ENCODE results near the gene RNF217. TPM values are rescaled to one million over a fixed set of nuclear protein-coding genes. Genes with fewer than 3 reads are reported as not detected.
"Not testable (repeated sequence)": the region's sequence is repeated elsewhere in the genome, so short reads cannot be mapped to it uniquely, and the experiment has no call there.

The RNF217 gene
- total RNA-seq, 2 experiments from 2014 or later = 0.04 to 0.13 TPM

GRCh38 chr6:125116170-125116569 lies 153.9 kb downstream of the RNF217 start:
- POLR2A ChIA-PET = no interaction called here
- CTCF ChIA-PET = no interaction called here

- ChIA-PET CTCF (no interaction called here), POLR2A (no interaction called here)
Measured at GRCh38 chr6:125116710-125117109, 154.5 kb downstream of the RNF217 start.

- ChIA-PET POLR2A (no interaction called here), CTCF (no interaction called here)
Measured at GRCh38 chr6:125117818-125118217, 155.6 kb downstream of the RNF217 start.

GRCh38 chr6:125120054-125120590 lies 157.9 kb downstream of the RNF217 start:
- ChIA-PET POLR2A (no interaction called here), CTCF (no interaction called here)

- ChIA-PET CTCF (no interaction called here), POLR2A (no interaction called here)
Measured at GRCh38 chr6:125121894-125122293, 159.7 kb downstream of the RNF217 start.

- ChIA-PET CTCF (no interaction called here), POLR2A (no interaction called here)
Measured at GRCh38 chr6:125123051-125123450, 160.8 kb downstream of the RNF217 start.

- CTCF ChIA-PET = no interaction called here
- POLR2A ChIA-PET = no interaction called here
Measured at GRCh38 chr6:125123468-125124048, 161.3 kb downstream of the RNF217 start.

- POLR2A ChIA-PET = no interaction called here
- CTCF ChIA-PET = no interaction called here
Measured at GRCh38 chr6:125124049-125124669, 161.9 kb downstream of the RNF217 start.

GRCh38 chr6:125125856-125126255 lies 163.6 kb downstream of the RNF217 start:
- POLR2A ChIA-PET, CTCF ChIA-PET: not testable (repeated sequence)

- POLR2A ChIA-PET = no interaction called here
- CTCF ChIA-PET = no interaction called here
Measured at GRCh38 chr6:125129354-125129753, 167.1 kb downstream of the RNF217 start.

- CTCF ChIA-PET = no interaction called here
- POLR2A ChIA-PET = no interaction called here
Measured at GRCh38 chr6:125132058-125132457, 169.8 kb downstream of the RNF217 start.

GRCh38 chr6:125136378-125136777 lies 174.1 kb downstream of the RNF217 start:
- CTCF ChIA-PET = no interaction called here

GRCh38 chr6:125138083-125138482 lies 175.8 kb downstream of the RNF217 start:
- ChIA-PET POLR2A (no interaction called here), CTCF (no interaction called here)

More at GRCh38 chr6:125136378-125136777, 174.1 kb downstream of the RNF217 start:
- POLR2A ChIA-PET = no interaction called here

GRCh38 chr6:125140808-125141207 lies 178.6 kb downstream of the RNF217 start:
- ChIA-PET CTCF (no interaction called here), POLR2A (no interaction called here)

Other genes starting within 250 kb of the RNF217 start
- under 1 TPM; 0.34 to 0.50 TPM for gene TPD52L1, start 191.3 kb downstream of the RNF217 start, total RNA-seq